Activated CD8-positive, alpha-beta memory T cell treated with anti-CD3 and anti-CD28 coated beads, Interleukin-2, amount 50 U/mL, for 24 hours (primary cell): Measurements from ENCODE around the gene PINLYP.

Experiments used
- DNase-seq: peaks from one replicate; pipeline ENCODE4 v3.0.0-alpha.2; 2020; ENCODE audit errors: extremely low read depth

Gene PINLYP

DNA sequence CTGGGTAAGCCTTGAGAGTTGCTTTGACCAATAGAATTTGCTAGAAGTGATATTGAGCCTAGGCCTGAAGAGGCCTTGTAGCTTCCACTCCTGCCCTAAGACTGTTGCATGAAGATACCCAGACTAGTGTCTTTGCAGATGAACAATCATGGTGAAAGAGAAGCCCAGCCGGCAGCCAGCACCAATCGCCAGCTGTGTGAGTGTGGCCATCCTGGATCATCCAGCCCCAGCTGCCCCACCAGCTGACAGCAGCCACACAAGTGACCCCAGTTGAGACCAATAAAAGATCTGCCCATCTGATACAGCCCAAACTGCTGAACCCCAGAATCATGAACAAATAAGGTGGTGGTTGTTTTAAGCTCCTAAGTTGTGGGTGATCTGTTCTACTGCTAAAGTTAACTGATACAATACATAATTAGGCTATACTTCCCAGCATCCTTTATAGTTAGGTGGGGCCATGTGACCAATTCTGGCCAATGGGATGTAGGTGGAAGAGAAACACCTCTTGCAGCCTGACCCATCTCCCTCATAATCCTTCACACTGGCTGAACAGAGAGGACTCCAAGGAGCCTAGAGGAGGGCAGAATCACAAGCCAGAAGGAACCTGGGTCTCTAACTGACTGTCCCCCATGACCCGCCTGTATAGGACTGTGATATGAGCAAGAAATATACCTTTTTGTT is 53.2 kb downstream of the PINLYP start:
- DNase-seq, result no peak

DNA sequence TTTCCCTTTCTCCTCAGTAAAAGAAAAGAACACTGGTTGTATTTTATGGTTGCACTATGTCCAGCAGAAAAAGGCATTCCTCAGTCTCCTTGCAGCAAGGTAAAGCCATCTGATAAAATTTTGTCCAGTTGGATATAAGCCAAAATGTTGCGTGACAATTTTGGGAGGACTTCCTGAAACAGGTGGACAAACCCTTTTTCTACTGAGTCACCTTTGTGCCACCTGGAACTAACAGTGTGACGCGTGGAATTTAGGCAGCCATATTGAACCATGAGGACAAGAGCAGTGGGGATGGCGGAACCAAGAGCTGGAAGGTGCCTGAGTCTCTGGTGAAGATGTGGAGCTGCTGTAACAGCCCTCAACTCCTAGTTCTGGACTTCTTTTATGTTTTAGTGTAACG is 55.9 kb downstream of the PINLYP start:
- DNase-seq, result no peak
